ENCODE results near the gene TIMM44.

- no peak for TF ChIP-seq POLR2A (IDR thresholded peaks at IDR 0.05; ENCODE audit: low read length)
- no peak for TF ChIP-seq GATA1 (IDR thresholded peaks at IDR 0.05; ENCODE audit: low read depth, low read length)
These were observed 37.6 kb downstream of the TIMM44 start for GRCh38 chr19:7905859-7906258.
